NCI-H2227 treated with DMSO at 0.1 percent for 48 hours (cell line): Measurements from ENCODE around the gene SEMA5A.
"Not testable (repeated sequence)": the region's sequence is repeated elsewhere in the genome, so short reads cannot be mapped to it uniquely, and the experiment has no call there.

Source experiments
- DNase-seq: peaks from one replicate; lab custom pipeline; 2025; lab: John Stamatoyannopoulos, UW

SEMA5A gene

DNA sequence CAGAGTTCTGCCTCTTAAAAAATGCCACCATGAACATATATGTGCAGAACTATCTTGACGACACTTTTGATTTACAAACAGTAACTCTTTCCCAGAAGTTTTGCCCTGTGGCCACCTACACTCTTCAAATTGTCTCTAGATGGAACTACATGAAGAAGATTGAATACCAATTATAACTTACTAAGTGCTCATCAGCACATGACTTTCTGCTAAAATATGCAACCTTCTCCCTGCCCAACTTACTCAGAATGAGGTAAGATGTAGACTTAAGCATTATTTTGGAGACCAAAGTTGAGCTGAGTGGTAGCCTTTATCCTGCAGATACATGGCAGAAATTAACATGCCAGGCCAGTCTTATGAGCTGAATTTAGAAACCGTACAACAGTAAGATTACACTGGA is 105.4 kb downstream of the SEMA5A start:
- DNase-seq = no peak

DNA sequence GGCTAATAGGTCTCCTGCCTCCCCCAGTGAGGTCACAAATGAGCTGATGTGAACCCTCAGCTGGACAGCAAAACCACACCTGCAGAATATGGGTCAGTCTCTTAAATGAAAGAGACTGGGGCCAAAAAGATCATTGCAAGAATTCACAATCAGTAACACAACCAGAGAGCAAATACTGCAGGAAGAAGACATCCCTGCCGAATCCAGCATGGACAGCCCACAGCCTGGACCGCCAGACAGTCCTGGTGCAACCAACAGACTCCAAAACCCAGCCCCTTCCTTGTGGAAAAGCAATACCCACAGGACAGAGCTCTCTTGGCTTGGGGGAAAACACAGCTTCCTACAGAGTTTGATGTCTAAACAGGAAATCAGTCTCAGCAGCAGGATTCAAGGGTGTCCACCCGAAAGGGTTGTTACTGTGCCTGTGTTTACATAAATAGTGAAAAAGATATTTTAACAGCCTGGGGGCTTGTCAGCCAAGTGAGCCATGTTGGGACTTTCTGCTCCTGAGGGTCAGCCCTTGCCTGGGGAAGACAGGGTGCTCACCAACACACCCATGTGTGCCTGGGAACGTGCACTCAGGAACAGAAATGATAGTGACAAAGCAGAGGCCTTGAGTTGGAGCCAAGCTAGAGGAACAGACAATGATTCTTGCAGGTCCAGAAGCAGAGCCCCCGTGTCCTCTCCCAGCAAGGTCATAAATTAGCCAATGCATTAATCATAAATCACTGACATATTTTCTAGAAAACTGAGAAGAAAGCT is 106.2 kb downstream of the SEMA5A start:
- DNase-seq = no peak

- no peak for DNase-seq
Observed at GRCh38 chr5:9438596-9439354, 107.1 kb downstream of the SEMA5A start.

GRCh38 chr5:9437741-9438240 is 108.1 kb downstream of the SEMA5A start:
- DNase-seq = no peak

- no peak for DNase-seq
Observed at GRCh38 chr5:9431496-9432258, 114.2 kb downstream of the SEMA5A start.

- no peak for DNase-seq
Observed at GRCh38 chr5:9431151-9431495, 114.8 kb downstream of the SEMA5A start.

DNA sequence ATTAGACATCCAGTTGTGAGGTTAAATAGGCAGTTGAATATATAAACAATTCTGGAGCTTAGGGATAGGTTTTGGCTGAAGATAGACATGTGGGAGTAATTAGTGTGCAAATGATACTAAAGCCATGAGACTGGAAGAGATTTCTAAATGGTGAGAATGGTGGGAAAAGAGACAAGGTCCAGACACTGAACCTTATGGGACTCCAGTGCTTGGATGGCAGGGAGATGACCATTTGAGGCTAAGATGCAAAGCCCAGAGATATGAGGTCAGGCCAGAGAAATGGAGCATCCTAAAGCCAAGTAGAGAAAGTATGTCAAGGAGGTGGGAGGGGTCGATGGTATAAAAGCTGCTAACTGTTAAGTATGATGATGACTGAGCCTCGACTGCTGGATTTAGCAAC is 115.6 kb downstream of the SEMA5A start:
- DNase-seq = no peak

GRCh38 chr5:9429691-9430215 is 116.1 kb downstream of the SEMA5A start:
- no peak for DNase-seq

DNA sequence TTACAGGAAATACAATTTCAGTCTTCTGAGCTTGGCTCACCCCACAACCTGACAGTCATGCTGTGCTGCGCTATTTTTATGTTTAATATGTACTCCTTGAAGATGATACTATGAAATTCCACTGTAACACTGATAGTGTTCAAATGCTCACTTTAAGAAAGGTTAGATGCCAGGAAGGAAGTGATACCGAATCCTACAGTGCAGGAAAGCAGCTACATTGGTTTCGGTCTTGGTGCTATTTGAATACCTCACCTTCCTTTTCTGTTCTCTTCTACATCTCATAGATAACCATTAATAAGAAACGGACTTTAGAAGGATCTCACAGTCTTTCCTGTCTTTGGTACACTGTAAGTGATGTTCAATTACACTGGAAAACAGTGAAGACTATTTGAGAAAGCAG is 117.6 kb downstream of the SEMA5A start:
- DNase-seq = no peak

- no peak for DNase-seq
Observed at GRCh38 chr5:9425710-9426109, 120.2 kb downstream of the SEMA5A start.

GRCh38 chr5:9423571-9423970 is 122.3 kb downstream of the SEMA5A start:
- DNase-seq = no peak

DNA sequence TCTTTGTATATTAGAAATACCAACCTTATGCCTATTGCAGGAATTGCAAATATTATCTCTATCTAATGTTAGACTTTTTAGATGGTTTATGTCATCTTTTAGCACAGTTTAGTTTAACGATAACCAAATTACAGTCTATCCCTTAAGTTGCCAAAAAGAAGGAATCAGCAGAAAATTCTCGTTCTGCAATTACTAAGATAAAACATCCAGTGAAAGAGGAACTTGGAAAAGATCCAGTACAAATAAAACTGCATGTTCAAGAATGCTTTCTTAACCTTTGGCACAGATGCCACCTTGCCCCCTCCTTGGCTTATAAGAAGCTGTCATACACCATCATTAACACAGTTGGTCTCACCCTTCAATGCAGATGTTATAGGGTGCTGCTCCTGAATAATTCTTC is 124.0 kb downstream of the SEMA5A start:
- no peak for DNase-seq

GRCh38 chr5:9419794-9420193 is 126.1 kb downstream of the SEMA5A start:
- DNase-seq = no peak

GRCh38 chr5:9415566-9415965 is 130.3 kb downstream of the SEMA5A start:
- no peak for DNase-seq

- no peak for DNase-seq
Observed at GRCh38 chr5:9415091-9415490, 130.8 kb downstream of the SEMA5A start.

GRCh38 chr5:9411142-9411541 is 134.7 kb downstream of the SEMA5A start:
- DNase-seq = no peak

DNA sequence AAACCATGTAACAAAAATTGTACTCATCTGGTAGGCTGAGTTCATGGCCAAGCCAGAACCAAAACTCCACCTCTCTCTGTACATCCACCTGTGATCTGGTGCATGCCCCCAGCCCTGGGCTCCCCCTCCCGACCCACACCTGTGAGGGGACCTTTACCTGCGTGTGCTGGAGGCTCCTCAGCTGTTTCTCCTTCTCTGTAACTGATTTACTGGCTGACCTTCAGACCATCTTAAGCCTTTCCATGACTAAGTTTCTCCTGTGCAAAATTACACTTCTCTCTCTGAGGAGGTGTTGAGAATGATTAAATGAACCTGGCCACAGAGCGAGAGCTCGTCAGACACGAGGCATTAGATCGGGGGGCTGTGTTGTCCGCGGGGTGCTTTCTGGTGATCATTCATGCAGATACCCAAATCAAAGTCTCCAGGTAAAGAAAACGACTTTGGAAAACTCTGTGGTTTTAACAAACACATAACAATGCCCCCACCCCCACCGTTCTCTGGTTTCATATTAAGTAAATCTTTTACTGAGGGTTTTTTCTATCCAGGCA is 136.4 kb downstream of the SEMA5A start:
- no peak for DNase-seq

- no peak for DNase-seq
Observed at GRCh38 chr5:9408964-9409363, 136.9 kb downstream of the SEMA5A start.

- DNase-seq = no peak
Observed at GRCh38 chr5:9405196-9405754, 140.6 kb downstream of the SEMA5A start.

DNA sequence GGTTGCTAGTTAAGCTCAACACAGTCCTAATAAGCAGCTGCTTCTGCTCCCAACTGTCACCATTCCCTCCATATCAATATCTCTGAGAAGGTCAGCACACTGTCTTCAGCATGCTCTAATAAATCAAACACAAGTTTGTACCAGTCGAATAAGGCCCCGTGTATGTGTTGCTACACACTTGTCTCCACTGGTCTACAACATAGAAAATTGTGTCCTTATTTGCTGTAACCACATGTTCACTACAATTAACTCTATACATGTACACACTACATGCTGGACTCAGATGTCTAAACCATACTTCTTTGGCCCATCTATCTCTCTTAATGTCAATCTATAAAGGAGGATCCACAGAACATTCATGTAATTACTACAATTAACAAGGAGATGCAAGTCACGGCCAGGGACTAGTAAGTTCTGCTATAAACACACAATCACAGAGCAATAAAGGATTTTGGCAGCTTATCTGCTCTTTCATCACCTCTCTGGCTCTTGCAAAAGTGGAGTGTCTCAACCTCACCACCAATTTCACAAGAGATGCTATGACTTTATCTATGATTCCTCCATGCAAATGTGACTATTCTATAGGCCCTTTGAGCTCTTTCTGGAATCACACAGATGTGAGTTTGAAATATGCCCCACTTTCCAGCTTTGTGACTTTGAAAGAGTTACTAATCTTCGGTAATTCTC is 143.9 kb downstream of the SEMA5A start:
- DNase-seq = no peak

- not testable (repeated sequence) for DNase-seq
Observed at GRCh38 chr5:9399783-9400182, 146.1 kb downstream of the SEMA5A start.
